ENCODE results near the gene TCF7L1. TPM values are rescaled to one million over a fixed set of nuclear protein-coding genes. Genes with fewer than 3 reads are reported as not detected.

The TCF7L1 gene
- total RNA-seq, 1 donor from 2014 or later = 4.3 TPM

DNA sequence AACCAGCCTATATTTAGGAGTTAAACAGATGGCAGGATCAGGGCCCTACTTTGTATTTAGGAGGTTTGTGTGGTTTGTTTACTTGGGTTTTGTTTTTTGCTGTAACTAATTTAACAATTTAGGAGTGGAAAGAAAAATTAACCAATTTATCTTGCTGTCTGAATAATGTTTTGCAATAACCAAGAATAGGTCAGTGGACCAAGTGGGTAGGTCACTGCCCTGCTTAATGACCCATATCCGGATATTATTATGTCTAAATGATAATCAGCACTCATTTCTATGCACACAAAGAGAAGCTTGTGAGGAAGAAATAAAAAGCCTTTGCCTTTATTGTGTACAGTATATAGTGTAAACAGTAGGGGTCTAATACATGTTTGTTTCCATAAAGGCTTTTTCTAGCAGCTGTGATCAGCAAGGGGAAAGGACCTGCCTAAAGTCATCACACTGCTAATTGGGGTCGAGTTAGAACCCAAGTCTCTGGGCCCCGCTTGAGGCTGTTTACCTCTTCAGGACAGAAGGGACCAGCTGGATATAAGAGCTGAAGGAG, 118.0 kb downstream of the TCF7L1 start:
- DNase-seq (ENCODE audit: low spot score) = no peak

DNA sequence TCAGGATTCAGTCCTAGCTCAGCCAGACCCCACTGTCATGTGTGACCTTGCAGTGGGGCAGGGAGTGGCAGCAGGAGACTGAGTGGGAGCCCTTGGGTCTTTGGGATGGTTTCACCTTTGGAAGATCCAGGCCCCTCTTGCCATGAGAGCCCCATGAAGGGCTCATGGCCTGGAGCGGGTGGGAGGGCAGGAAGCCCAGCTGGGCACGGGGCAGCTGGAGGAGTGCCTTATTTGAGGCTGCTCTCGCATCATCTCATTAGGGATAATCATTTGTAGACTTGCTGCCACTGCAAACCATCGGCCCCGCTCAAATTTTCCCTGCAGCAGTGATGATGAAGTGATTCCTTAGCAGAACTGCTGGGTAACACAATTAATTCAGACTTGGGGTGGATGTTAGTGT, 120.7 kb downstream of the TCF7L1 start:
- DNase-seq (ENCODE audit: low spot score) = no peak

DNA sequence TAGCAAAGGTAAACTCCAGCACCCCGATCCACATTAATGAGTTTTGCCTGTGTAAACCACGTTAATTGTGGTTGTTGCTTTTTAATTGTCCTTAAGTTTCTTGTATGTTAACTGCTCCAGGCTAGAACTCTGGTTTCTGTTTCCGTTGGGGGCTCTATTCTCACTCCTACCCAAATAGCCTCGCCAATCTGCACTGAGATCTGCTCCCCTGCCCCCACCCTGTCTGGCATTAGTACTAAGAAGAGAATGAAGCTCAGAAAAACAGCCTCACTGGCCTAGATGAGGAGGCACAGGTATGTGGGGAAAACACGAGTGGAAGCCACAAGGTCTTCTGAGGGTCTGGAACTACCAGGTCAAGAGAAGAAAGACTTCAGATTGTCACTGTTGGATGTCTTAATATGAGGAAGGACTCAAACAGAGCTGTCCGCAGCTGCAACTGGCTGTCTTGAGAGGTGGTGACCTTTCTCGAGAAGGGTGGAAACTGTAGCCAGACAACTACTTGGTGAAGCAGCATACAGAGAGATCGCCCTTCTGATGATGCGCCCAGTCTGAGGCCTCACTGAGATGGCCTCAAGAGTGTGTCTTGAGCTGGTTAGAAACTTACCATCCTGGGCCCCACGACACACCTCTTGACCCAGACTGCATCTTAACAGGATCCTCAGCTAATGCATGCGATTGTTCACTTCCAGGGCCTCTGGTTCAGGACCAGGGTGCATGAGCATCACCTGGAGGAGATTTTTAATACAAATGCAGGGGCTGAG, 121.5 kb downstream of the TCF7L1 start:
- DNase-seq (ENCODE audit: low spot score) = peak; percentile 37

DNA sequence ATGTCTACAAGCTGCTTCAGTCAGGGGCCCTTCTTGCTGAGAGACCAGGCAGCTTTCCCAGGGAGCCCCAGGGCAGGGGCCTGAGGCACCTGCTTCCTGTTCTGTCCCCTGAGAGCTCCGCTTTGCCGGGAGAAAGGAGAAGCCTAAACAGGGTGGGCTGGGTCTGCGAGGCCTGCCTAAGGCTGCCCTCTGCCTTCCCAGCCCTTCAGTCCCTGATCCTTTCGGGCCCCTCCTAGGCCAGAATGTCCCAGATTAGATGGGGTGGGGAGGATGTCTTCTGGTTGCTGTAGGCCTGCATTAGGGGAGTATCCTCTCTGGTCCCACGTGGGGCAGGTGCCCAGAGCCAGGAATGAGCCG, 122.2 kb downstream of the TCF7L1 start:
- DNase-seq (ENCODE audit: low spot score) = peak; percentile 41

DNA sequence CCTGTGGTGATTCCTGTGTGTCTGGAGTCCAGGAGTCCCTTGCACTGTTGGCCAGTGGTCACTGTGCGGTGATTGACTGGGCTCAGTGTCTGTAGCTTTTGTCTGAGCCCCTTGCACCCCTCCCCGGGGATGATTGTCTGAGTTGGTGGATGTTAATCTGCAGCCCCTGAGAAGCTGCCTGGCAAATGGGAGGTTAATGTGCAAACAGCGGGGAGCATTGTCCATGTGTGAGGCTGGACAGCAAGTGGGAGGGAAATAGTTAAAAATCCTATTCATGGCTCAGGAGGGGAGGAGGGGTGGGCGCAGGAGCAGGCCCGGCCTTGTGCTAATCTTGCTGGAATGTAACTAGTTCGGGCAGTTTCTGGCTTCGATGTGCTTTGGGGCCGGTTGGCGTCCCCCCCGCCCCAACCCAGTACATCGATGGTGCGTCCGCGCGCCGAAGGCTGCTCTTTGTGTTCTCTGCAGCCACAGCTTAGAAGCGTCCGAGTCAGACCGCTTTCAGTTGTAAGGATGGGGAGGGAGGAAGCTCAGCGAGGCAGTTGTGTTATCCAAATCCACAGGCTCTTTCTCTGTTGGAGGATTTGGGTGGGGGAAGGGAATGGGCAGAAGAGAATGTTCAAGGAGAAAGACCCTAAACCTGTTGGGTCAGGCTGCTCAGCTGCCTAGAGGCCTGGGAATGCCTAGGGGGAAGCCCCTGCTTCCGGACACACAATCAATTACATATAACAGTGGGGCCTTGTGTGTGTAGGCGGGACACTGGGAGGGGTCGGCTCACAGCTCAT, 122.8 kb downstream of the TCF7L1 start:
- peak; percentile 95 for DNase-seq (ENCODE audit: low spot score)

DNA sequence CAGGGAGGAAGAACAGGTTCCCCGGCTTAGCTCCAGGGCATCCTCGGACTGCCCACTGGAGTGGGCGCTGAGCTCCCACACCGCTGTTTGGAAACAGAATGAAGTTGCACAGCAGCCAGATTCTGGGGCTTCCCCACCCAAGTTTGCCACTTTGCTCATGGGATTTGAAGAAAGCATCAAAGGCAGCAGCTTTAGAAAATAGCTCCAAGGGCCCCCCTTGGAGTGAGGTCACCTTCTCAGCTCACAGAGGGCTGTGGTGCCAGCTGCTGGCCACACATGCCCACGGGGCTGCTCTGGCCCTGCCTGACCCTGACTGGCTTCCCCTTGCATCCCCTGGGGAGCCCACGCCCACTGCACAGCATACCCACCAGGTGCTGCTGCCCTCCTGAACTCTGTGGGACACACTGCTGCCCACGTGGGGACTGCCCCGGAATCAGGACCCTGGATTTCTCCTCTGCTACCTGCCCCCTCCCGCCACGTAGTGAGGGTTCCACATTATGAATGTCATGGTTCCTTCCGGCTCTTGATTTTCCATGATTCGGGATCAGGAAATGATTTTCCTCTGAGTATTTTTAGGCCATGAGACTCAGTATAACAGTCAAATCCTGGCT, 124.3 kb downstream of the TCF7L1 start:
- DNase-seq (ENCODE audit: low spot score) = no peak

DNA sequence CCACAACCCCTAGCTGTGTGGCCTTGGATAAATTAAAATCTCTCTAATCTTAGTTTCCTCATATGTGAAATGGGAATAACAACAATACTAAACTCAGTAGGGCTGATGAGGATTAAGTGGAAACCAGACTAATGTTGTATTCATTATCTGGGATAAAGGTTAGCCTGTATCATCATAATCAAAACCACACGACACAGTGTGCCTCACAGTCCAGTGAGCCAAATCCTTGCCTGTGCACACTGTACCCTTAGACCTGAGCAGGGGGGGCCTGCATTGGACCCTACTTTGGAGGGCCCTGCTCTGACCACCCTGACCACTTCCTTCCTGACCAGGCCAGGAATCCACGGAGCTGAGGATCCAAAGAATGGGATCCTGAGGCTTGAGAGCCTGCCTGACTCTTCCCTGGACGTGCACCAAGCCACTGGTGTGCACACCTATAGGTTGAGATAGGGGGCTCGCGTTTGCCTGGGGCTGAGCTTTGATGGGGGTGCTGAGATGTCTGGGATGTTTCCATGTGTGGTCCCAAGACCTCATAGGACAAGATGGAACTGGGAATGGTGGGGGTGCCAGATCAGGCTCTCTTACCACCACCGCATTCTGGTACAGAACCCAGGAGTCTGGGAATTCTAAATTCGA, 124.9 kb downstream of the TCF7L1 start:
- DNase-seq (ENCODE audit: low spot score) = no peak

DNA sequence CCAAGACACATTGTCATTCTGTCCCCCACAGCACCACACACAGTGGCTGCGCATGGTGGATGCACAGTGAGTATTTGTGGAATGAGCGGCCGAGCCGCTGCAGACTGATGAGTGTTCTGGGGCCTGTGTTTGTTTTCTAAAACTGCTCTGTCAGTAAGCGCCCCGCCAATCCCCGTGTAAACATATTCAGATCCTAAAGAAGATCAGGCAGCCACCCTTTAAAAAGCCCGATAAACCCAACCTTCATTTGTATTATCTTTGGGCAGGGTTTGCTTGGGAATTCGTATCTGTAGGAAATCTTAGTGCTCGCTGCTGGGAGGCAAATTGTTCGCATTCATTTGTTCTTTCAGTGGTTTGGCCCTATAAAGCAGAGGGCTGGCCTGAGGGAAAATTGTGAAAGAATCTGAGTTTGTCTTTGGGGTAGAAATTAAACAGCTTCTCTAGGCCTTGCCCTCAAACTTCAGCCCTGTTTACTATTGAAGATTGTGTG, 126.0 kb downstream of the TCF7L1 start:
- DNase-seq (ENCODE audit: low spot score) = peak; percentile 74

DNA sequence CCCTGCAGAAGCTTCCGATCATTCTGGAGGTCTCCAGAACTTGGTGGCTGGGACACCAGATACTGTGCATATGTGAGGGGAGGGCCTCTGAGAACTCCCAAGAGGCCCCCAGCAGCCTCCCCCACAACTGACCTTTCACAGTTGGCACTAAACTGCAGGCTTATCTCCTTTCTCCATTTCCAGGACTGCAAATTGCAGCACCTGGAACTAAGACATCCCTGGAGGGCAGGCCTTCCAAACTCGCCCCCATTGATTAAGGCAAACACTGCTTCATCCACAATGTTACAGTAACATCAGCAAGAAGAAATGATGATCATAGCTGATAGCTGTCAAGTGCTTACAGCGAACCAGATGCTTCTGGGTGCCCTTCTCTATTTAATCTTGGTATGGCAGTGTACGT, 126.7 kb downstream of the TCF7L1 start:
- no peak for DNase-seq (ENCODE audit: low spot score)

DNA sequence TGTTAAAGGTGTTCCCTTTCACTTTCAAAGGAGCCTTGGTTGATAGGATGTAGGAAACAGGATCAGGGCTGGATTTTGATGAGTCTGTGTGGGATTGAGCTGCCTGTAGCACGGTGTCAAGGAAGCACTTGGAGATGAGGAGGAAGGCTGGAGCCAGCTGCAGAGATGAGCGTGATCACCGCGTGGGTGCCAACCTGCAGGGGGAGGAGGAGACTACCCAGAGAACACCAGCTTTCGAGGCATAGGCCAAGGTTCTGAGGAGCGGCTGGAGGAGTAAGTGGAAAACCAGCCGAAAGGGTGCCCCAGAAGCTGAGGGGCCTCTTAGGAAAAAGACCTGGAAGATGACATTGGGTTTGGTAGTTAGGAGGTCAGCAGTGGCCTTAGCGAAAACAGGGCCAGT, 130.4 kb downstream of the TCF7L1 start:
- DNase-seq (ENCODE audit: low spot score) = no peak

DNA sequence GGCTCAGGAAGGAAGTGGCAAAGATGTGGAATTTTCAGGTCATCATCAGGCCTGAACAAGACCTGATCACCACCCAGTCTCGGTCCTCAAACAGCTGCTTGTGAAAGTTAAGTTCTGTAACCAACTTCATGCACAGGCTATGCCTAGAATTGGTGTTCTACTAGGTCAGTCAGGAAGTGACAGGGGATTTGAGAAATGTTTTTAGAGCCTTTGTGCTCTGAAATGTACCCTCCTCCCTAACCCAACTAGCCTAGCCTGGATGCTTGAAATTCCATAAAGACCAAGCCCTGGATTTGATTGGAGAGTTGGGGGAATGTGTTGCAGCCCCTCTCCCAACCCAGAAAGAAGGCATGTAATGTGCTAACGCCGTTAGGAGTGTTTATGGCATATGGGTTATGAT, 131.3 kb downstream of the TCF7L1 start:
- peak; percentile 50 for DNase-seq (ENCODE audit: low spot score)

DNA sequence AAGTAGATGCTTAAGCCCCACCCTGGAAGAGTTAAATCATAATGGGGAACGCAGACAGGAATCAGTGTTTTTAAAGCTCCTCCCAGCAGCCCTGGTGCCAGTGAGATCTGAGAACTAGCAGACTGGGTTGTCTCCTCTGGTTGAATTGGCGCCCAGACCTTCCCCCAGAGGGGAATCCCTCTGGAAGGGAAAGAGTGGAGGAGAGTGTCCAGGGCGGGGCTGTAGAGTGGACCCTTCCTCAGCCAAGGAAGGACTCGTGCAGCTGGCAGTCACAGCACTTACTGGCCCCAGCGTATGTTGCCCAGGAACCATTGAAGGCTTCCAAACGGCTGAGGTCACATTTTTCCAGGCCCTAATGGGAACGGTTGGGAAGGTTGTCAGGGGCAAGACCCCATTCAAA, 132.1 kb downstream of the TCF7L1 start:
- DNase-seq (ENCODE audit: low spot score) = peak; percentile 74

DNA sequence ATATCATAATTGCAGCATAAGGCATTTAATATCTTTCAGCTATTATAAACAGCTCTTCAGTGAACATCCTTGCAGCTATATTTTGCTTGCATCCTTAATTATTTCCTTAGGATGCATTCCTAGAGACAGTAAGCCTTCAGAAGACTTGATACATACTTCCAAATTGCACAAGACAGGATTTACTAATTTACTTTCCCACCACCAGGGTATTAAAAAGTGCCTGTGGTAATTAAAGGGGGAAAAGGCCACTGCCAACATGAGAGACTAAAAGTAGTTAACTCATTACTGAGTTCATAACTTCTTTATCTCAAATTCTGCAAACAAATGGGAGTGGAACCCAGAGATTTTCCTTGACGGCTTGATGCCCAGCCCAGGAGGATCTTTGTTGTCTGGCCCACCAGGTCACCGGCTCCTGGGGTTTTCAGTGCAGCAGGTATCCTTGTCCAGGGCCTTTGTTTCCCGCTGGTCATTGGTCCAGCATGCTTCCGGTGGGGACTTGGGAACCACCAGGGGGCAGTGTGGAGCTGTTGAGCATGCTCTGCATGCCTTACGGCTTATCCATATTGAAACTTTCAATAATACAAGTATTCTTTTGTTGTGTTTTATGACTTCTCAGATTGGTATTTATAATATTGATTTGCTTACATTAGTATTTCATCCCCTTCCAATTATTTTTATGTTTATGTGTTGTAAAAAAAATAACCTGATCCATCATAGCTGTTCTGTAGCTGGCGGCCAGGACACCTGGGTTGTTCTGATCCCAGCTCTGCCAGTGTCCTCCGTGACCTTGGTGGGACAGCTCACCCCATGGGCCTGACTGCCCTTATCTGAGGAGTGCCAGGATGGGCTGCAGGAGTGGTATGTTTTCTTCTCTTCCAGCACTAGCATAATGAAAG, 133.2 kb downstream of the TCF7L1 start:
- DNase-seq (ENCODE audit: low spot score) = no peak

DNA sequence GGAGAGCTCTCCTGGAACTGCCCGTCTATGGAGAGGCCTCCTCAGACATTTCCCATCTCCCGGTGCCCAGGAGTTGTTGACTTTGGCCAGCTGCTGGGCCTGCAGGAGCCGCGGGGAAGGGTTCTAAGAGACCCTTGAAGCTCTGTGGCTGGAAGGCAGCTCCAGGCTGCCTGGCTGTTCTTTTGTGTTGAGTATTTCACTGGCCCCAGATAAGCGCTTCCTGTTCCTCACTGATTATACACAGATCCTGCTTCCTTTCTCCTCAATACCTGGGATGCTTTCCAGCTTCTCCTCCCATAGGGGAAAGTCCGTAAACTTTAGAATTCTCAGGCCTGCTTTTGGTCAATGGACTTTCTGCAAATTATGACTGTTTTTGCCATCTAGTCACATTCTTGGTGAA, 136.8 kb downstream of the TCF7L1 start:
- DNase-seq (ENCODE audit: low spot score) = no peak

DNA sequence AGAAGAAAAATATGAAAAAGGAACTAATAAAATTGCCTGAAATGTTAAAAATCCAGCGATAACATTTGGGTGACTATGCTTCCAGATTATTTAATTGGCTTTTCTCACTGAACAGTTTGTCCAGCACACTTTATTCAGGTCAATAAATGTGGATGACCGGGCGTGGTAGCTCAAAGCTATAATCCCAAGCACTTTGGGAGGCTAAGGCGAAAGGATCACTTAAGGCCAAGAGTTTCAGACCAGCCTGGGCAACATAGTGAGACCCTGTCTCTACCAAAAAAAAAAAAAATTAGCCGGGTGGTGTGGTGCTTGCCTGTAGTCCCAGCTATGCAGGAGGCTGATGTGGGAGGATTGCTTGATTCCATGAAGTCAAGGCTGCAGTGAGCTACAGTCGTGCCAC, 139.2 kb downstream of the TCF7L1 start:
- no peak for DNase-seq (ENCODE audit: low spot score)

DNA sequence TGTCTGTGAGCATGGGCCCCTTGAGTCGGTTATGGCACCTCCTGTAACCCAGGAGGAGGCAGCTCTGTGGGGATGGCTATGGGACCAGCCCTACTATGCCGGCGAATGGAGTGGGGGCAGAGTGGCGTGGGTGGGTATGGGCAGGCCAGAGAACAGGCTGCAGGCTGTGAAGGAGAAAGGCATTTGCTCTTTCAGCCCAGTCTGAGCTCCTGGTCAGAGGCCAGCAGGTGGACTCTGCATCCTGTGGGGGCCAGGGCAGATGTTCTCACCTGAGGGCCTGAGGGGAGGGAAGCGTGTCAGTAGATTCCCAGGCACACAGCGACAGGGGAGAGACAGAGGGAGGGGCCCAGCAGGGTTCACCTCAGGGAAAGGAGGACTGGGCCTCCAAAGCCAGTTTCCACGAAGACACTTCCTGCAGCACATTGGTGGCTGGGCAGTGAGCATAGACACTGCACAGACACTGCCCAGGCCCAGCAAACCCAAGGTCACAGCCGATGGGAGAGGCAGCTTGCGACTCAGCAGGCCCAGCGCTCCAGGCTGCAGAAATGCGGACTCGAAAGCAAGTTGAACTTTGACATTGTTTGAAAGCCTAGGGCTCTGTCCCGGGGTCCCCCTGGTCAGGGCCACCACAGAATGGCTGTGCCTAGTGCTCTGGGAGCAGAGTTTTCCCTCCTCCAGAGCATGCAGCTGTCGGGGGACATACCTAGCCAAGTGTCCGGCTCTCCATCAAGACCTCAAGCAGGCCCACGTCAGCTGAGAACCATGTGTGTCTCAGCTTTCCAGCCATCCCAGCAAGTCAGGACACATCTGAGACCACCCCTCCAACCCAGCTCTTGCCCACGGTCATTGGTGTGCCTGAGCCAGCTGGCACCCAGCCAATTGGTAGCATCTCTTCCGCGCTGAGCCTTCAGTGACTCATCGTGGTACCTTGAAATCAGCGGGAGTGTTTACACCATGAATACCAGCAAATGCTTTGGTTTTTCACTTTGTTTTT, 140.8 kb downstream of the TCF7L1 start:
- peak; percentile 78 for DNase-seq (ENCODE audit: low spot score)

DNA sequence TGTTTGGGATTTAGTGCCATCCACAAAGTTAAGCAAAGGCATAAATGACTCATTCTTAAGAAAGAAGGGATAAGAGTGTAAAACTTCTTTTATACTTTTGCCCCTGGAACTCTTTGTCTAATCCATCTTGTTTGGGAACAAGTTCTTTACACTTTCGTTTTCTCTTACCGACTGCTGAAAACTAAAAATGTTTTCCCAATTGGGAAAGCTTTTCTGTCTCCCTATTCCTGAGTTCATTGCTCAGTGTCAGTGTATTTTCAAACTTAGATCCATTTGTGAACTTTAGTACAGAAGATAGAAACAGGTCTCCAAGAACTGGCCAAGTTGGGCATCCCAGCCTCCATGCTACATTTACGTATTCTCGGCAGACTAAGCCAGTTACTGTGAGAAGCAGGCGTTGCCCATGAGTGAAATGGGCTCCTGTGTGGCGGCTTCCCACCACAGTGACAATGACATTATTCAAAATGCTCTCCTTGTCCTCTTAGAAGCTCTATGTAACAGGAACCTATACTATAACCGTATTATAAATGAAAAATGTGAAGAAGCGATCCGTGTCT, 142.9 kb downstream of the TCF7L1 start:
- no peak for DNase-seq (ENCODE audit: low spot score)

DNA sequence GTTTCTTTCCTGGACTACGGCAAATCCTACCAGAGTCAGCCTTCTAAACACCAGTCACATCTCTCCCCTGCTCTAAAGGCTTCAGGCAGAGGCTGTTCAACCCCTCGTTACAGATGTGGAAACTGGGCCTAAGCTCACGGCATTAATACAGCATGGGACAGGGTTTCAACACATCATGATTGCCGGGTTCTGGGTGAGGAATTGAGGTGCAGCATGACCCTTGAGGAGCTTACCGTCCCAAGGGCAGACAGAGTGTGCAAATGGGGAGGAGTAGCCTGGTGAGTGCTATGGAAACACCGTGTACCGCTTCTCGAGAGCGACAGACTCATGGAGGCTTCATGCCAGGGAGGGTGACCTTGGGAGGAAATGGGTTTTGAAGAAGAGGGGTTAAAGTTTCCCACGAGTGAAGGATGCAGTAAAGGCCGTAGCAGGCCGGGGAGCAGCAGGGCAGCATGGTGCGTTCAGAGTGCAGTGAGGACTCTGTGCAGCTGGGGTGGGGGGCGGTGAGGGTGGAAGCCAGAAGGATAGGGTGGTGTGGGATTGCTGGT, 143.5 kb downstream of the TCF7L1 start:
- DNase-seq (ENCODE audit: low spot score) = no peak

Measured in umbilical cord (tissue), 2 donors.